SKM-1 (cell line): ENCODE measurements around the gene SLCO3A1.
"Not testable (repeated sequence)": the region's sequence is repeated elsewhere in the genome, so short reads cannot be mapped to it uniquely, and the experiment has no call there.

ENCODE experiments used
- DNase-seq: peaks from one replicate; lab custom pipeline; 2025; ENCODE audit not compliant: unreplicated experiment; lab: John Stamatoyannopoulos, UW

The SLCO3A1 gene

DNA sequence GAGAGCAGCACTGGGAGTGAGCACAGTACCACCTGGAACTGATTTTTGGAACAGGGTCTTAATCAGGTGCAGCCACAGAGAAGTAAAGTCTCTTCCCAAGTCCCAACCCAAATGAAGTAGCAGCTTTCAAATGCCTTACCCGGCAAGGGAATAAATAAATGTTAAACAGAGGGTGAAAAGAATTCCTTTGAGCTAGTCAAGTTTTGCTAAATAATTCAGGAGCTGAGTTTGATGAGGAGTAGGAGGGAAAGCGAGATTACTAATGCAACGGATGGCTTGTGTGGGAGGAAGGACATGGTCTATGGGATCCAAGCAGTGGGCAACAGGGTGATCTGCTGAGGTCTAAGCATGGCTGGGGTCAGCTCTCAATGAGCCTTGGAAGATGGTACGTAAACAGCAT lies 335.7 kb downstream of the SLCO3A1 start:
- DNase-seq = no peak

DNA sequence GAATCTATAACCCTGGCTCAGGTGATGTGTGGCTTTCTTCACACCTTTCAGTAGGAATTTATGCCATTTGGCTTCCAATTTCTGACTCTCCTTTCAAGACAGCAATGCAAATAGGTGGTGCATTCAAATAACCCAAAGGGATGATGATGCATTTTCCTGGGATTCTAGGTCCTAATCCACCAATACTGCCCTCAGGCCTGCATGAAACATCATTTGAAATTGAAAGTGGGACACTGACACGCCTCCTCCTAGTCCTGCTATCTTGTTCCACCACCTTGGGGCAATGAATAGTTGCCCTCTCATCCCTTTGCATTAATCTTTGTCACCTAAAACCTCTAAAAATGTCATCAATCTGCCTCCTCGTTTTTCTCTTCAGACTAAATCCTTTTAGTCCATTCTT lies 341.7 kb downstream of the SLCO3A1 start:
- DNase-seq = no peak

DNA sequence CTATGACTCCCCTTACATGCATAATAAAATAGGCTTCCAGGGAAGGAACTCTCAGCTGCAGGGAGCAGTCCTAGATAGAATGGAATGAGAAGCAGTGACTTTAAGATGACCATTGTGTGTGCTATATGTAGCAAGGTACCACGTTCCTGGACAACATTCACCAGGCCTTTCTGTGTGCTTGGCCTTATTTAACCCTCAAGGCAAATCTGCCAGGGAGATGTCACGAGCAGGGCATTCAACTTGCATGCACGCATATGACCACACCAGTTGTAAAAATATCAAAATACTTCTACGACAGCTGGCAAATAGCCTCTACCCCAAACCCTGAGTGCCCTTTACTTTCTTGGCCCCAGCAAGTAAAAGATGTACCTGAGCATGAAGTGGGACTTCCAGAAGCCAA lies 342.8 kb downstream of the SLCO3A1 start:
- DNase-seq = no peak

DNA sequence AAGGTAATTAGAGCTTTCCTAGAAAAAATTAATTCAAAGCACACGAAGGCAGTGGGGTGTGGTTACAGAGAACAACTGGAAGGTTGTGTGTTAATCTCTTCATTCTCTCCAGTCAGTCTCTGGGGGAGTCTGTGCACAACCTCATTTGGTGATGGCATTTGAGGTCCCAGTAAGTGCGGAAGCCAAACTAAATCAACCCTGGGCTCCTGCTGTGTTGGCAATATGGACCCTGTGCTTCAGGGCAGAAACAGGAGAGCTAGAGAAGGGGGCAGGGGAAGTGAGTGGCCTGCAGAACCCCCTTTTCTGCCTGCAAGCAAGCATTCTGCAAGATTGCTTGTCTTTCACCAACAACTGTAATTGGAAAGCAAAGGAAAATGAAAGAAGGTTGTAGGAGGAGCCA lies 344.2 kb downstream of the SLCO3A1 start:
- no peak for DNase-seq

DNA sequence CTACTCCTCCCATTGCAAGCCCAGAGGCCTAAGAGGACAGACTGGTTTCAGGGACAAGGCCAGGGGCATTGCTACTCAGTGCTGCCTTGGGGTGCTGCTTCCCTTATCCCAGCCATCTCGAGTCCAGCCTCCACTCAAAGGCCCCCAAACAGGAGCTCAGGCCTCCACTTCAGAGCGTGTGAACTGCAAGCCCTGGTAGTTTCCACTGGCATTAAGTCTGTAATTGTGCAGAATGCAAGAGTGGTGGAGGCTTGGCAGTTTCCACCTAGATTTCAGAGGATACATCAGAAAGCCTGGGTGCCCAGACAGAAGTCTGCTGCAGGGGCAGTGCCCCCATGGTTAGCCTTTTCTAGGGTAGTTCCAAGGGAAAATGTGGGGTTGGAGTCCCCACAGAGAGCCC lies 347.4 kb downstream of the SLCO3A1 start:
- DNase-seq = no peak

DNA sequence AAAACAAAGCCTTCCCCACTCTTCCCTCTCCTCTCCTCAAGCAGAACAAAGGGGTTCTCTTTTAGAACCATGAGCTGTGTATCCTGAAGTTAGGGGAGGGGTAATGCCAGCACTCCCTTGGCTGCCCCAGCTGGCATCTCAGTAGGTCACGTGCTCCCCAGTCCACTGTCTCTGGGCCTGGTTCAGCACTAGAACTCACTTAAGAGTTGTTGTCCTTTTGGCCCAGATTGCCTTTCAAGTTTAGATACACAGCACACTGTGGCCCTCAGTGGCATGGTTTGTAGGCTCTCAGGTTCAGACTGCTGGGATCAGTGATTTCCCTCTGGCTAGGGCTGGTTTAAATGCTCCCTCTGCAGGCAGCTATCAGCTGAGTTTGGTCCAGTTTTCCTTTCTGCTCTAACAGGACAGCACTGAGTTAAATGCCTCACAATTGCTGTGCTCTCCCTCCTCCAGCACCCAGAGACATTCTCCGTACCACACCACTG lies 351.8 kb downstream of the SLCO3A1 start:
- DNase-seq = no peak

DNA sequence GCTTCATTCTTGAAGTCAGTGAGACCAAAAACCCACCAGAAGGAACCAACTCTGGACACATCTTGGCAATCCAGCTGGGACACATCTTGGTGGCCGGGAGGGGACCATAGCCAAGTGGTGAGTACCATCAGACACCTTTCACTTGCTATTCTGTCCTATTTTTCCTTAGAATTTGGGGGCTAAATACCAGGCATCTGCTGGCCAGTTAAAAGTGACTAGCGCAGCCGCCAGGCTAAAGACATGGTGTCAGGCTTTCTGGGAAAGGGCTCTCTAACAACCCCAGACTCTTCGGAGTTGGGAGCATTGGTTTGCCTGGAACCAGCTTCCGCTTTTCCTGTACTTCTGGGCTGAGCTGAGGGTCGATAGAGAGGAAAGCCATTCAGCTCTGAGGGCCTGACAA lies 354.1 kb downstream of the SLCO3A1 start:
- not testable (repeated sequence) for DNase-seq
